ENCODE results near the gene PSME4.

DNA sequence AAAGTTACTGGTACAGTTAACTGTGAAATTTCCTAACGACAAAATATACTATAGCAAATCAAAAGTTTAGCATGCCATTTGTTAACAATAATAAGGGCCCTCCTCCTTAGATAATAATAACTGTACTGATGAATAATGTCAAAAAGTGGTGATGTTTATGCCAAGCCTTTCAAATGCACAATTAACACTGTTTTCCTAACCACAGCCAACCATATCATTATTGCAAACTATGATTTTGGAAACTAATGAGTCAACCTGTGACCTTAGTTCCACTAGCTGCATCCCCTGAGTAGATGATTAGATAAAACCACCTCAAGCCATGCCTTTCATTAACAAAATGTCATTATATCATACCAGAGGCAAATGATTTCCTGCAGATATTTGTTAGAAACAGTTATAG, 85.9 kb downstream of the PSME4 start:
- TF ChIP-seq, protein P1, sequence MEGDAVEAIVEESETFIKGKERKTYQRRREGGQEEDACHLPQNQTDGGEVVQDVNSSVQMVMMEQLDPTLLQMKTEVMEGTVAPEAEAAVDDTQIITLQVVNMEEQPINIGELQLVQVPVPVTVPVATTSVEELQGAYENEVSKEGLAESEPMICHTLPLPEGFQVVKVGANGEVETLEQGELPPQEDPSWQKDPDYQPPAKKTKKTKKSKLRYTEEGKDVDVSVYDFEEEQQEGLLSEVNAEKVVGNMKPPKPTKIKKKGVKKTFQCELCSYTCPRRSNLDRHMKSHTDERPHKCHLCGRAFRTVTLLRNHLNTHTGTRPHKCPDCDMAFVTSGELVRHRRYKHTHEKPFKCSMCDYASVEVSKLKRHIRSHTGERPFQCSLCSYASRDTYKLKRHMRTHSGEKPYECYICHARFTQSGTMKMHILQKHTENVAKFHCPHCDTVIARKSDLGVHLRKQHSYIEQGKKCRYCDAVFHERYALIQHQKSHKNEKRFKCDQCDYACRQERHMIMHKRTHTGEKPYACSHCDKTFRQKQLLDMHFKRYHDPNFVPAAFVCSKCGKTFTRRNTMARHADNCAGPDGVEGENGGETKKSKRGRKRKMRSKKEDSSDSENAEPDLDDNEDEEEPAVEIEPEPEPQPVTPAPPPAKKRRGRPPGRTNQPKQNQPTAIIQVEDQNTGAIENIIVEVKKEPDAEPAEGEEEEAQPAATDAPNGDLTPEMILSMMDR (IDR thresholded peaks at IDR 0.05), result no peak
- no peak for TF ChIP-seq POLR2A (IDR thresholded peaks at IDR 0.05)

All from prostate gland (tissue), 2 donors.